ENCODE data around the gene MXRA8. TPM values are rescaled to one million over a fixed set of nuclear protein-coding genes. Genes with fewer than 3 reads are reported as not detected.

The MXRA8 gene
- total and polyA plus RNA-seq, 7 donors = 7.2 to 24.3 (median 10.1) TPM

- peaks cover 7 to 77% of the 10 kb centered on the region in 2 donors for H3K36me3 ChIP-seq (ENCODE audit: insufficient read depth in 1 of 2, low read depth in 1 of 2)
- intact Hi-C loops (cut with DNase I) = no loop called here
- 84 to 89% (median 86%) methylated on average over 37 of the region's 37 CpGs for WGBS, 3 donors
- ATAC-seq (no peak), DNase-seq (no peak)
- H3K27me3 ChIP-seq (ENCODE audit: insufficient read depth in 3 of 3, low read length in 2 of 3) = no peaks in the 10 kb centered on the region
- H3K27ac ChIP-seq = no peak overlapping the region
- peaks cover 27% of the 10 kb centered on the region for H3K4me1 ChIP-seq
- no peaks in the 10 kb centered on the region for H3K9me3 ChIP-seq
- TF ChIP-seq CTCF (IDR thresholded peaks at IDR 0.05) = no peak
- H3K4me3 ChIP-seq = no peak overlapping the region
These were observed 44.7 kb downstream of the MXRA8 start for GRCh38 chr1:1313500-1314236.

- ATAC-seq (no peak), DNase-seq (no peak)
- no peak overlapping the region for H3K27ac ChIP-seq
- H3K27me3 ChIP-seq (ENCODE audit: insufficient read depth in 3 of 3, low read length in 2 of 3) = no peaks in the 10 kb centered on the region
- H3K4me1 ChIP-seq = peaks cover 18% of the 10 kb centered on the region
- 66 to 83% (median 67%) methylated on average over 45 to 49 of the region's 49 CpGs for WGBS, 3 donors
- peaks cover 7 to 74% of the 10 kb centered on the region in 2 donors for H3K36me3 ChIP-seq (ENCODE audit: insufficient read depth in 1 of 2, low read depth in 1 of 2)
- TF ChIP-seq CTCF (IDR thresholded peaks at IDR 0.05) = no peak
- intact Hi-C loops (cut with DNase I) = no loop called here
- no peaks in the 10 kb centered on the region for H3K9me3 ChIP-seq
- H3K4me3 ChIP-seq = no peak overlapping the region
These were observed 45.7 kb downstream of the MXRA8 start for GRCh38 chr1:1312450-1313314.

GRCh38 chr1:1311107-1312104 is 46.9 kb downstream of the MXRA8 start:
- H3K36me3 ChIP-seq (ENCODE audit: insufficient read depth in 1 of 2, low read depth in 1 of 2) = peaks cover 7 to 62% of the 10 kb centered on the region in 2 donors

More at GRCh38 chr1:1311107-1312104, 46.9 kb downstream of the MXRA8 start:
- intact Hi-C loops (cut with DNase I) = no loop called here
- 81 to 86% (median 85%) methylated on average over 22 of the region's 22 CpGs for WGBS, 3 donors
- ATAC-seq = no peak
- H3K4me3 ChIP-seq = no peak overlapping the region
- H3K27ac ChIP-seq = peak overlapping the region; percentile 9
- TF ChIP-seq CTCF (IDR thresholded peaks at IDR 0.05) = no peak
- H3K27me3 ChIP-seq (ENCODE audit: insufficient read depth in 3 of 3, low read length in 2 of 3) = no peaks in the 10 kb centered on the region
- no peaks in the 10 kb centered on the region for H3K9me3 ChIP-seq
- H3K4me1 ChIP-seq = peaks cover 19% of the 10 kb centered on the region
- no peak for DNase-seq

Measured in psoas muscle (tissue), 8 donors.